DLD1 (cell line): Measurements from ENCODE around the gene CCDC85A.

Source experiments
- in situ Hi-C: cut with HindIII; loops from 2 replicates; pipeline ENCODE4 v1.10.0; 2017; ENCODE audit warnings: low sequenced_read_pairs

The CCDC85A gene

DNA sequence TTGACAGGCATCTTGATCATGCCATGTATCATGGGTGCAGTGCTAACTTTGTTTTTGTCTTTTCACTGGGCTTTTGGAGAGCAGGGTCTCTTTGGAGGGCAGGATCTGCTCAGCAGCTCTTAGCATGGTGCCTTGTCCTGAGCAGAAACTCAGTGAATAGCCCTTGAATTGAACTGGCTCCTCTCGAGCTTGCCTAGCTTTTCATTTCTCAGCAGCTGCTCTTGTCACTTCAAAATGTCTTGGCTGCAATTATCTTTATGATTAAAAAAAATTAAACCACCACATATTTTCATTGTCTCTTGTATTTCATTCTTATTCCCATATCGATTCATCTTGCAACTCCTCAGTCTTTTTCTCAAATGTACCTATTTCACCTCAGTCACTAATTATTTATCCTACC lies 50.5 kb downstream of the CCDC85A start:
- in situ Hi-C loops, result no loop called here

DNA sequence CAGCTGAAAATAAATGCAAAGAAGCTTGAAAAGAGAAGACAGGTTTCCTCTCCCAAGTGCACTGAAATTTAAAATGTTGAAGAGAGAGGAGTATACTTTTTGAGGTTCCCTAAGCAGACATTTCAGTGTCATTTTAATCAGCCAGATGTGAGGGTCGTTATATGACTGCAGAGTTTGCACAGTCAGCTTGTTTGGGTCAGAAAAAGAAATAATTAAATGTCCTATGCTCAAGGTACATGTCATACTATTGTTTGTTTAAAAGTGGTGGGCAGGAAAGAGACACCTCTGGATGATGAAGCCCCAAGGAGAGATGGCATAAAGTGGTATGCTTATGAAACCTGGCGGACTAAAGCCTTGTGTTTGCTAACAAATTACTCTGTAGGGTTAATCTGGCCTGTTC lies 55.2 kb downstream of the CCDC85A start:
- in situ Hi-C loops, result no loop called here

DNA sequence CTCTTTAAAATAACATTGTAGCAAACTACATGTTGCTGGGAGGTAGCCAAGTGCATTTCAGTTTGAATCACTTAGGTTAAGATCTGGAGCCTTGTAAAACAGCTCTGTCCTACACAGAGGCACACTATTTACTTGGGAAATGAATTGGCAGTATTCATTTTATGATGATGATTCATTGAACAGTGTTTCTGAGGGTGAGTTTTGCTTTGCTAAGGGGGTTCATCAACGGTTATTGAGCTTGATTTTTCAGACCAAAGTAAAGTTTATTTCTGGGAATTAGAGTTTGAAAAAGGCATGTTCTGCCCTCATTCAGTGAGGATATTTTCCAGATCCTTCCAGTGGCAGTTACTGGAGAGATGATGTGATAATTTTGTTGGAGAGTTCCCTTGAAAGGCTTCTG lies 55.6 kb downstream of the CCDC85A start:
- in situ Hi-C loops, result no loop called here

DNA sequence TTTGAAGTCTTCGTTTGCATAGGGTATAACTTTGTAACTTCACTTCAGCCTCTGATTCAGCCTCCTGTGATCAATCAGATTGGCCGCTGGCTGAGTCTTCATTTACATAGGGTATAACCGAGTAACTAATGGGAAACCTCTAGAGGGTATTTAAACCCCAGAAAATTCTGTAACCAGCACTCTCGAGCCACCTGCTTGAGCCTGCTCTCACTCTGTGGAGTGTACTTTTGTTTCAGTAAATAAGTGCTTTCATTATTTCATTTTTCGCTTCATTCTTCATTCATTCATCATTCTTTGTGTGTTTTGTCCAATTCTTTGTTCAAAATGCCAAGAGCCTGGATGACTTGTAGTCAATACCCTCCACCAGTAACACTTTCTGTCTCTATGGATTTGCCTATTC lies 56.4 kb downstream of the CCDC85A start:
- in situ Hi-C loops, result no loop called here

DNA sequence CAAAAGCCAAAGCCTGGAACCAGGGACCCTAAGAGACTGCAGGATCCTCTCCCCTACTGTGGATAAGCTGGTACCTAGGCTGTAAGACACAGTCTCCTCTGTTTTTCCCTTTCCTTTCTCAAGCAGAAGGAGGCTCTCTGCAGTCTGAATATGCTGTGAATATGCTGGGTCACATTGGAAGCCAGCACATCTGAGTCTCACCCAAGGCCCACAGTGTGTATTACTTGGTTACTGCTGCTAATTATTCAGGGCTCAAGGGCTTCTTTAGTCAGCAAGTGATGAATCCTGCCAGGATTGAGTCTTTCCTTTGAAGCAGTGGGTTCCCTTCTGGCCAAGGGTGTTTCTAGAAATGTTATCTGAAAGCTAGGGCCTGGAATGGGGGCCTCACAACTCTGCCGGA lies 60.7 kb downstream of the CCDC85A start:
- in situ Hi-C loops, result no loop called here

DNA sequence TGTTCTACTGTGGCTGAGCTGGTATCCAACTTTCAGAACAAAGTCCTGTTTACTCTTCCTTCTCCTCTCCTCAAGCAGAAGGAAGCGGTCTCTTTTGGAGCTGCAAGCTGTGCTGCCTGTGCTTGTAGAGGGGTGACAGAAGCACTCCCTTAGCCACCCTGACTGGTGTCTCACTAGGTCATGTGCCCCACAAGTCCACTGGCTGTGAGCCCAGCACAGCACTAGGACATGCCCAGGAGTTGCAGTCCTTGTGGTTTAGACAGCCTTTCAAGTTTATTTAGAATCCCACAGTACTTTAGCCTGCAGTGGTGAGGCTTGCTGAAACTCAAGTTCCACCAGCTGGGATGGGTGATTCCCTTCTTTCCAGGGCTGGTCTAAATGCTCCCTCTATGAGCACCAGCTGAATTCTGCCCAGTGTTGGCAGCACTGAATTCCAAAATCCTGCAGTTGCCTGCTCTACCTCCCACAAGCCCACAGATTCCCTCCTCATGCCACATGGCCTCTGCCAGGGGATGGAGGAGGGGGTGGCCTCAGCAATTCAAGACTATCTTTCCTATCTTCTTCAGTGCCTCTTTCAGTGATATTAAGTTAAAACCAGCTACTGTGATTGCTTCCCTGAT lies 61.2 kb downstream of the CCDC85A start:
- in situ Hi-C loops, result no loop called here

DNA sequence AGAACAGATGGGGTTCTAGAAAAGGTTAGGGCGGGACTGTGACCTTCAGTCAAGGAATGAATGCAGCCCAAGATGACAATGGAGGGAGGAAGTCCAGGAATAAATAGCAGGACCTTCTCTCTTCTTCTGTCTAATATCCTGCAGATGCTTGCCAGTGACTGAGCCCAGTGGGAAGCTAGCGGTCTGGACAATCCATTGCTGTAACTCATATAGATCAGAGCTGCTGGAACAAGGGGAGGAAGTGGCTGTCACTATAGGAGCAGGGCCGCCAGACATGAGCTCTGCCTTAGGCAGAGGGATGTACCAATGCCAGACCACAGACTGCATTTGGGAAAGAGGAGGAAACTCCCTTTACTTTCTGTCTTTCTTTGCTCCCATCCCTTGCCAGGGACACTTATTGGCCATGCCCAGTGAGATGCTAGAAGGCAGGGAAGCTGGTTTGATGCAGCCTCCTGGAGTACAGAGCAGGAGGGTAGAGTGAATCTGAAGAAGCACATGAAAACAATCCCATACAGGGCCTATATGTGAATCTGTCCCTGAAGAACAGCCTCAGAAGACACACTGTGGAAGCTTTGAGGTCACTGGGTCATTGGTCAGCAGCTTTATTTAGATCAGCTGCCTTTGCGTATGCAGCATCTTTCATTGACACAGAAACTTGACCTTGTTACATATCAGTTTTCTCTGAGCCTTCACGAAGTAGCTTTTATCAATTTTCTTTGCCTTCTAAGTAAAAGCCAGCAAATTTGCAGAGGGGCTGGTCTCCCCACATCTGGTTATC lies 65.4 kb downstream of the CCDC85A start:
- in situ Hi-C loops, result no loop called here

DNA sequence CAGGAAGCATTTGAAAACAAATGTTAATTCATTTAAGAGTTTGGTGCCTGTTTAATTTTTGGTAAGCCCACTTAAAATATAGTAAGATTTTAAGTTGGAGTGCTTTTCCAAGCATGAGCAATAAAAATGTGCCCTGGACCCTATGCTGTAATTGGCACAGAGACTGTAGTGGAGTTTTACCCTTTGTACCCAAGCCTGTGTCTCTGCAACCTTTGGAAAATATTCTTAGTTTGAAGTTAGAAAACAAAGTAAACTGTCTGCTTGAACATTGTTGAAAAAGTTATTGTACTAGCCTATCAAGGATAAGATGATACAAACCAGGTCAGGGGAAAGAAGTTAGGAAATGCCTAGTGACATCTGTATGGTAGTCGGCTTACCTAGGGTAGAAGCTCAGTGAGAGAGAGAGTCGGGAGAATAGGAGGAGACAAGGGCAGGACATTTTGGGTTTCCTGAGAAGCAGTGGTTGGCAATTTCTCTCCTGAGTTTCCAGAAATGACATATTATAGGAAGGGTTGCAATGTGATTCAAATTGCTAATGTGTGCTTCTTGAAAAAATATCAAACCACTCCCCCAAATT lies 66.5 kb downstream of the CCDC85A start:
- in situ Hi-C loops, result no loop called here

DNA sequence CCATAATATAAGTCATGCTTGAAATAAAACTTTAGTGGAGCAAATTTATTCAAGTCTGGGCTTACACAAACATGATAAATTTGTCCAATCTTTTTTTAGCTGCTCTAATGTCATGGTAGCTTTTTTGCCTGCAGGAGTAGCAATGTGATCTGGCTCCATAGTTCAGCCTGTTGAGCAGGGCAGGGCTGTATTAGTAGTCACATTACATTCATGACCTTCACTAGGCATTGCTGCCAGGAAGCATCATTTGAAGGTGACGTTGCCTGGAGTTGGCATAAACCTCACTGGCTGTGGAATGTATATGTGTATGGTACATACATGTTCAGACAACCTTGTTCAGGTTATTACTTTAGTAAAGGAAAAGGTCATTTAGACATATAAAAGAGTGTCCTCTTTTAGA lies 76.6 kb downstream of the CCDC85A start:
- in situ Hi-C loops, result no loop called here

DNA sequence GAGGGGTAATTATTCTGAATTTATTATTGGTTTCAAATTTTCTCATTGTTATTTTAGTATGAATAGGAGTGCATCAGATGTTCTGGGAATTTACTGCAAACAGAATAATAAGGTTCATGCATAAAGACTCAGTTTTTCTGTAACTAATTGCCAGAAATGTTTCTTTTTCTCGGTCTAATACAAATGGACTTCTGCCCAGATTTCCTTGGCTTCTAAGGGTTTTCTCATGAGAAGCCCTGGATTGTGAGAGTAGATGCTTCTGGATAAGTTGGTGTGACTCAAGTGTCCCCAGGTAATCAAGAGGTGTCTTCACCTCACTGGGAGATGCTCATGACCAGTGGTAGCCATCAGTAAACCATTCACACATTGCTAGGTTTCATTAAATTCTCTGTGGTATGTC lies 78.5 kb downstream of the CCDC85A start:
- in situ Hi-C loops, result no loop called here

DNA sequence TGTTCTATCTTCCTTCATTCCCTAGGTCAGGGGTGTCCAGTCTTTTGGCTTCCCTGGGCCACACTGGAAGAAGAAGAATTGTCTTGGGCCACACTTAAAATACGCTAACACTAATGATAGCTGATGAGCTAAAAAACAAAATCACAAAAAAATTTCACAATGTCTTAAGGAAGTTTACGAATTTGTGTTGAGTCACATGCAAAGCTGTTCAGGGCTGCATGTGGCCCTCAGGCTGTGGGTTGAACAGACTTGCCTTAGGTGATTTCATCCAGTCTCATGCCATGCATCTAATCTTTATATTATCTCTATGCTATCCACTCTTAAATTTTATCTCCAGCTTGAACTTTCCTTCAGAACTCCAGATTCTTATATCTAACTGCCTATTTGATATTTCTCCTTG lies 80.1 kb downstream of the CCDC85A start:
- in situ Hi-C loops, result no loop called here

DNA sequence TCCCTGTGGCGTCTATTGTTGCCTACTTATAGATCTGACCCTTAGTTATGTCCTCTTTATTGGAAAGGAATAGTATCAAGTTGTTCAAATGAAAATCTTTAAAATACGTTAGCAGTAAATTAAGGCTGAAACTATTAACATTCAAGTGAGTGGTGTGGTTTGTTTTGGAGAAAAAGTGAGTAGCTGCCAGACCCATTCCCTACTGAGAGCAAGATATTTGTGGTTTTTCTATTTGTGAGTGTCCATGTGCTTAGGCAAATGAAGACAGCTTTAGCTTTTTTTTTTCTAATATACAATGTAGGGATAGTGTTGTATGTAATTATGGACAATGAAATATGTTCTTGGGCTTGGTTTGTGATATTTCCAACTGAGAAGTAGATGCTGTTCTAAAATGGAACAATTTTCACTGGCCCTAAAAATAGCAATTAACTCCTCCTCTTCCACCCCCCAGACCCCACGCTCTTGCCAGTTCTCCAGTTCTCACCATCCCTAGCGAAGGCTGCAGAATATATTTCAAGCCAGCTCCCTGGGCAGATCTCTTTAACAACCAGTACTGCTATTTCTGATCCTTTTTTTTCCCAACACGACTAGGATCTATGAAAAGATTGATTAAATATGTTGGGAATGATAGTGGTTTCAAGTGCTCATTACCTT lies 83.1 kb downstream of the CCDC85A start:
- in situ Hi-C loops, result no loop called here

DNA sequence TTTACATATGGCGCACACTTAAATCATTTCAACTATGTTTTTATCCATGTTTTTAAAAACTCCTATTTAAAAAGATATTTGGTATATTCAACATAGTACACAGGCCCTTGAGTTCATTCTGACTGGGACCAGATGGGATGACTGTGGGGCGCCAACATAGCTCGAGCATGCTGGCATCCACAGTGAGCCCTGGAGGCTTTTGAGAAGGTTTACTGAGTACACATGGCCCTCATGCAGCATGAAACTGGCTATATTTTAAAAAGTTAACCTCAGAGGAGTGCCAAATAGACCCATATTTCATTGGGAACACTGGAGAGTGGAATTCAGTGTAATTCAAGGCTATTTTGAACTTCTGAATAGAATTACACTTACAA lies 83.6 kb downstream of the CCDC85A start:
- in situ Hi-C loops, result no loop called here

DNA sequence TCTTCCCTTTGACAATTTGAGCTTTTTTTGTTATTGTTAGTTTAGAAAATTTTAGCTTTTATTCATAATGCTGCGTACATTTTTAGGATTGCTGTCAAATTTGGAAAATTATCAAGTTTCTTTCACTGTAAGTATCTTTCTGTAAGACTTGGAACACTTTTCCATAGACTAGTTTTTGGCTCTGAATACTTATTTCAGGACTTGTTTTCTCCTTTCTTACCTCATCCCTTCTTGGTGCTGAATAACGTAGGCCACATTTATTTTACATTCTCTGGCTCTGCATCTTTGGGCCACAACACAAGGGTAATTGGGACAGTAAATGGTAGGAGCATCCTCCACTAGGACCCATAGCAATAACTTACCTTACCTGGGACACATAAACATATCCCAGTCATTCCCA lies 85.1 kb downstream of the CCDC85A start:
- in situ Hi-C loops, result no loop called here

DNA sequence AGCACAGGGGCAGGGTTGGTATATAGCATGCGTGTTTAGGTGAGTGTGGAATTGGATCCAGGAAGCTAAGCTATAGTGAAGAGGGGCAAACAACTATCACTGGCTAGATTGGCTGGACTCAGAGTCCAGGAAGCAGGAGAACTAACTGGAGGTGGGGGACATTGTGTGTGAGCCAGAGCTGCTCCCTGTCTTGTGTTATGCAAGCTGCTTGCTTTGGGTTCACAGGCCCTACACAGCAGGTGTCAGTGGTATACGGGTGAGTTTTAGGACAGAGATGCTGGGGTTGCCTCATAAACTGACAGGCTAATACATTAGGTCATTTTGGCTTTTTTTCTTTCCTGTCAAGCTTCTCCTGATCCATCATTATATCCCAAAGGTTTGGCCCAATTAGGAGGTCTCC lies 87.5 kb downstream of the CCDC85A start:
- in situ Hi-C loops, result no loop called here

DNA sequence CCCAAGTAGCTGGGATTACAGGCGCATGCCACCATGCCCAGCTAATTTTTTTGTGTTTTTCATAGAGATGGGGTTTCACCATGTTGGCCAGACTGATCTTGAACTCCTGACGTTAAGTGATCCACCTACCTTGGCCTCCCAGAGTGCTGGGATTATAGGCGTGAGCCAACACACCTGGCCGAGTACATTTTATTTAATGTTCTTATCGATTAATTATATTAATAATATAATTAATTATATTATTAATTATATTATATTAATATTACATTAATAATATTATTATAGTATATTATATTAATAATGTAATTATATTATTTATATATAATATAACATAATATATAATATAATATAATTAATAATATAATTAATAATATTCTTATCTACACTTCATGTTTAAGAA lies 101.4 kb downstream of the CCDC85A start:
- in situ Hi-C loops, result no loop called here

DNA sequence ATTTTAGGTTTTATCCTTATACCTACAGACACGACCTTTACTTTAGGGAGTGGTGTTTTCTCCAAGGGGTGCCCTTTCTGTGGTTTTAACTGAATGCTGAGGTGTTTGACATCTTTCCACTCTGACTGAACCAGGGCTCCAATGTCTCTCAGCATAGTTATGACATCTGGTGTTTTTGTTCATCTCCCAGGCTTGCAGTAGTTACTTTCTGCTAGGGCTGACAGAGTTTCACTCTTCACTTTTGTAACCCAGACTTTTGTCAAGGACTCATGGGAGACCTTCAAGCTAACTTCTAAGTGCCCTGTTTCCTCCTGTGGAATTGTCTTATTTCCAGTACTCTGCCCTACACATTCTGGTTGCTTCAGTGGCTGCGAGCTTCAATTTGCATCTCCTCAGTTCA lies 103.1 kb downstream of the CCDC85A start:
- in situ Hi-C loops, result no loop called here

DNA sequence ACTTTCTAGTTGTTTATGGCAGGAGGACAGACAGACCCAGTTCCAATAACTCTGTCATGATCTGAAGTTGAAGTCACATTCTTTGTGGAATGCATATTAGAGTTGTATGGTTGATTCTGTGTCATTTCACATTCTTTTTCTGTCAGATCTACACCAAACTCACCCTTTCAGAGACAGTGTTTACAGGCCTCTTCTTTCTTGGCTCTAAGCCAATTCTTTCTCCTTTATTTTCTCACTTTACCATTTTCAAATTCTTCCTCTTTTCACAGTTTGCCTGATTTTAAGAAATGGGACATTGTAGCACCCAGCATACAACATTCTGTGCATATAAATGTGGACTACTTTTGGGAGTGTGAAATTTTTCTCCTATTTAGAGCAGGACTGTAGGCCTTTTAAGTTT lies 103.7 kb downstream of the CCDC85A start:
- in situ Hi-C loops, result no loop called here

DNA sequence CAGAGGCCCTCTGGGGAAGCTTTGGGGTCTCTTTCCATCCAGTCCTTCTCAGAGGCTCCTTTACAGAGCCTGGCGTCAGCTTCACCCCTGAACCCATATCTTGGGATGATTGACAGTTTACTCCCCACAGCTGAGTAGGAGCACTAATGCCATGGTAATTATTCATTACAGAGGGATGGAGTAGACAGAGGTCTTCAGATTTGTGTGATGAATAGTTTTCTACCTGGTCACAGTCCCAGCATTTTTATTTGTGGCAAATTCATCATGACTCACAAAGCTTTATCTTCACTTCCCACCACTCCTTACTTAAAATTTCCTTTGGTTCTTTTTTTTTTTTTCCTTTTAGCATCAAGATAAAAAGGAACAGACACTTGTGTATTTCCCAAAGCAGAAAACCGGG lies 104.2 kb downstream of the CCDC85A start:
- in situ Hi-C loops, result no loop called here

DNA sequence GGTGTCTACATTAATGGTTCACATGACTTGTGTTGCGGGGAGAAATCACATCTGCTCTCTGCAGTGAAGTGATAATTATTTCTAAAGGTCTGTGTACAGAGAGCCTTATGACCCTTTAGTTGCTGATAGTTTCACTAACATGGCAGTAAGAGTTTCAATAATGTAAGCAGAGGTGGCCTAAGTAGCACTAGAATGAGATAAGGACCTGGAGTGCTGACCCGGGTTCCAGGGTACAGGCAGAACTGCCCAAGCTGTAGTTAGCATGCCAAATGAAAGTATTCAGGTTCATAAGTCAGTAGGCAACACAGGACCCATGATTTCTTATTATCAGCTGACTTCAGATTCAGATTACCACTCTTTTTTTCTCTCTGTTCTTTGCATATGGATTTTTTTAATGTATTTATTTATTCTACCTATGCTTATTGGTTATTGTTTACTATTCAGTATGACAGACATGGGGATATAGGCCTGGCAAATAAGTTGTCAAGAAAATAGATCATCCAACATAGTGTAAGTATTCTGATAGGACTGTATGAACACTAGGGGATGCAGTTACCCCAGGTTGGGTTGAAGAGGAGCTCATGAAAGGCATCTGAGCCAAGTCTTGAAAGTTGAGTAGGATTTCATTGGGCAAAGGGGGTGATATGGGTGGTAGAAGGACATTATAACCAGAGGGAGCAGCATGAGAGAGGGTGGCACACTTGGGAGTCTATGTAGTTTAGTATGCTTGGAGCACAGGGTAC lies 105.2 kb downstream of the CCDC85A start:
- in situ Hi-C loops, result no loop called here

DNA sequence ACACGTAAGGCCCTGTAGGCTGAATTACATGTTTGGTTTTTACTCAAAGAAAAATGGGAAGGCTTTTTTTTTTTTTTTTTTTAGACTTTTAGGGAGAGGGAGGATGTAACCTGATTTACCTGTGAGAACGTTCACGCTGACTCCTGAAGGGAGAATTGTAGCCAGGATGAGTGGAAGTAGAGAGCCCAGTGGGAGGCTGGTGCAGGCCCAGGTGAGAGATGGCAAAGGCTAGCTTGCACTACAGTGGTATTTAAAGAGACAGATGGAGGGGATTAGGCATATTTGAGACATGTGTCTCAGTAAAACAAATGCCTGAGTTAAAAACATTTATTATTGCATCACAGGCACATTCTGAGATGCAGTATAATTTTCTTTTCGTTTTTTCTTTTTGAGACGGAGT lies 107.9 kb downstream of the CCDC85A start:
- in situ Hi-C loops, result no loop called here
